Heart right ventricle (tissue), 16 donors: ENCODE data around the gene POU3F1. TPM values are rescaled to one million over a fixed set of nuclear protein-coding genes. Genes with fewer than 3 reads are reported as not detected.

Experiments
- ATAC-seq, 8 donors: fragments of 200-7000 bp; cut with Tn5 transposase; one replicate each; pipeline ENCODE4 v1.9.1; 2020; ENCODE audit warnings: mild to moderate bottlenecking in 8 of 8, moderate library complexity in 8 of 8, moderate number of reproducible peaks in 1 of 8
- DNase-seq, 2 donors: peaks; one replicate each; pipeline ENCODE4 v3.0.0-alpha.2; 2020
- H3K27ac ChIP-seq, 10 donors: fragments of 200-600 bp; sonication (generic) in 2 of 10; one replicate each; pipeline versions ENCODE4 v1.5.0 to v1.8.0; 2020 to 2022; ENCODE audit warnings: mild to moderate bottlenecking in 3 of 10
- H3K27me3 ChIP-seq, 7 donors: fragments of 200-600 bp; one replicate each; pipeline ENCODE4 v1.8.0; 2021 to 2022; ENCODE audit warnings: mild to moderate bottlenecking in 2 of 7
- H3K36me3 ChIP-seq, 9 donors: fragments of 200-600 bp; sonication (generic) in 1 of 9; one replicate each; pipeline versions ENCODE4 v1.5.0 to v1.8.0; 2020 to 2022; ENCODE audit warnings: mild to moderate bottlenecking in 2 of 9
- H3K4me1 ChIP-seq, 9 donors: fragments of 200-600 bp; sonication (generic) in 1 of 9; one replicate each; pipeline versions ENCODE4 v1.5.0 to v1.8.0; 2020 to 2022; ENCODE audit warnings: mild to moderate bottlenecking in 4 of 9
- H3K4me3 ChIP-seq, 10 donors: fragments of 200-600 bp; sonication (generic) in 2 of 10; one replicate each; pipeline versions ENCODE4 v1.5.0 to v1.8.0; 2020 to 2022; ENCODE audit warnings: mild to moderate bottlenecking in 7 of 10, moderate library complexity in 2 of 10
- H3K9me3 ChIP-seq, 11 donors: fragments of 200-600 bp in 10 of 11; sonication (generic) in 2 of 11; one replicate each; pipeline versions ENCODE4 v1.5.0 to v1.8.0; 2013 to 2022; ENCODE audit warnings: mild to moderate bottlenecking in 2 of 11, control low read depth in 1 of 11, moderate library complexity in 1 of 11
- CTCF ChIP-seq, 9 donors: fragments of 200-600 bp; sonication (generic) in 2 of 9; IDR thresholded peaks; one replicate each; pipeline versions ENCODE4 v1.5.0 to v1.8.0; 2021 to 2022; ENCODE audit warnings: antibody characterized with exemption in 9 of 9, mild to moderate bottlenecking in 5 of 9, moderate library complexity in 1 of 9
- WGBS, 2 donors: extraction: QIAGEN DNeasy Blood & Tissue Kit; methylation state at CpG; one replicate each; pipeline ENCODE4 v1.1.7; 2013; ENCODE audit warnings: inconsistent platforms in 1 of 2; 5-methylcytosine and 5-hydroxymethylcytosine counted together
- intact Hi-C, 10 donors: fragments of 100-400 bp; cut with DNase I; formaldehyde crosslinking; loops; one replicate each; pipeline versions ENCODE4 v1.11.1 to v1.14.2; 2022
- polyA plus RNA-seq, 2 donors: library from polyadenylated mRNA; stranded (reverse); fragments of 200-250 nt; gene quantifications; one replicate each; pipeline ENCODE4 v1.2.3, GENCODE V29; 2013
- total RNA-seq, 10 donors: library from RNA; stranded (reverse); fragmentation: NEBNext Ultra II Directional in 3 of 10; extraction: Animal tissue kit (Norgen Biotek cat#: 25700) in 3 of 10; gene quantifications; one replicate each; pipeline versions ENCODE4 v1.2.1 to v1.2.4, GENCODE V29; 2021 to 2023
- donor health status: Arrhythmogenic right ventricular cardiomyopathy.
- donor health status: ischemic (EF 13 %, LVEDD 7.1; RV severe dilation, severe dysfunction).
- donor health status: healthy with polysubstance abuse.
- donor health status: DM: no; HTN: yes; CAD: no.
- donor health status: DM: no; HTN: no; CAD: no.
- donor health status: ischemic (EF 25% LVEDD 6.9; RV normal size, moderate dysfunction).
- donor health status: ischemic (EF 25% LVEDD 5.7; RV mildly dilated, moderate dysfunction).
- donor health status: healthy.
- donor health status: DM: yes; HTN: yes; CAD: no.
- donor health status: Ischemic cardiomyopathy.
- donor health status: ischemic (EF 35%, LVEDD 5.7; RV mildly dilated, moderate dysfunction).
- donor health status: nonischemic (EF 11% LVEDD 7.7; RV severe dilation, severe dysfunction).
- donor health status: DM: yes; HTN: yes; CAD: no.
- donor health status: PGD.
- donor health status: ischemic (EF 29% LVEDD 5.4; RV normal size, mild dysfunction).
- donor health status: nonischemic (EF 23%, LVEDD 6.1; RV moderate dilation, normal function).

POU3F1 gene
- total and polyA plus RNA-seq, 12 donors = 0.03 to 0.22 (median 0.13) TPM; not detected in 9

DNA sequence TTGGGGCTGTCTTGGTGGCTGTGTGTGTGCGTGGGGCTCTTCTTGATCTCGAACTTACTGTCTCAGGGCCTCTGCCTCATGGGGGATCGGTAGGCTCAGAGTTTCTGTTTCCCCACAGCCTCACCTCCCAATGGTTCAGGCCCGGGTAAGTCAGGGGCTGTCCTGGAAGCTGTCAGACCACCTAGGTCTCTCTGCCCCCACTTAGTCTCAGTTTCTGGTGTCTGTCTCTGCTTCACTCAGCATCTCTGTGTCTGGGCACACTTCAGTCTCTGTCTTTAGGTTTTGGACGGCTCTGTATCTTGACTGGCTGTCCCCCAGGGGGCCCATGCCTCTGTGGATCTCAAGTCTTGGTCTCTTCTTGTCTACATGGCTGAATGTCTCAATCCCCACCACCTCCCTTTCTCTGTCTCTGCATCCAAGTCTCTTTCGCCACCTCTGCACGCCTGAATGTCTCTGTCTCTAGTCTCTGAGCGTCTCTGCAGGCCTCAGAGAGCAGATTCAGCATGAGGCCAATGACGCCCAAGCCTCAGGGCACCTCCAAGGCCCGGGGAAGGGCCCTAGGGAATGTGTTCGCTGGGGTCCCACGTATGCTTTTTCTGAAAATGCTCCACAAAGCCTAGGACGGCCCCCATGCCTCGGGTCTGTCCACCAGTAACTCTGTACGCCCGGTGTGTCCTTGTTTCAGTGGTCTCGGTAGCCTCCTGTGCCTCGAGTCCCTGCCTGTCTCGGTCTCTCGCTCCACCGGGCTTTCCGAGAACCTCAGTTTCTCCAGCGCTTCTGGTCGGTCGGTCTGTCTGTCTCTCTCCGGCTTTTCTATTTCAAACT, 42.1 kb downstream of the POU3F1 start:
- peak in 1 of 2 donors; percentile 17 for DNase-seq
- no peak for TF ChIP-seq CTCF (IDR thresholded peaks at IDR 0.05)
- H3K27me3 ChIP-seq = no peaks in the 10 kb centered on the region
- intact Hi-C loops = no loop called here
- H3K36me3 ChIP-seq = no peaks in the 10 kb centered on the region
- 13 to 17% methylated on average over 26 of the region's 26 CpGs for WGBS, 2 donors
- H3K4me1 ChIP-seq = peaks cover 27 to 68% (median 50%) of the 10 kb centered on the region in 9 donors
- no peak for ATAC-seq
- H3K27ac ChIP-seq = peak overlapping the region; percentile 75 to 97 (median 90)
- no peaks in the 10 kb centered on the region for H3K9me3 ChIP-seq
- peak overlapping the region; percentile 51 to 89 (median 70) for H3K4me3 ChIP-seq

DNA sequence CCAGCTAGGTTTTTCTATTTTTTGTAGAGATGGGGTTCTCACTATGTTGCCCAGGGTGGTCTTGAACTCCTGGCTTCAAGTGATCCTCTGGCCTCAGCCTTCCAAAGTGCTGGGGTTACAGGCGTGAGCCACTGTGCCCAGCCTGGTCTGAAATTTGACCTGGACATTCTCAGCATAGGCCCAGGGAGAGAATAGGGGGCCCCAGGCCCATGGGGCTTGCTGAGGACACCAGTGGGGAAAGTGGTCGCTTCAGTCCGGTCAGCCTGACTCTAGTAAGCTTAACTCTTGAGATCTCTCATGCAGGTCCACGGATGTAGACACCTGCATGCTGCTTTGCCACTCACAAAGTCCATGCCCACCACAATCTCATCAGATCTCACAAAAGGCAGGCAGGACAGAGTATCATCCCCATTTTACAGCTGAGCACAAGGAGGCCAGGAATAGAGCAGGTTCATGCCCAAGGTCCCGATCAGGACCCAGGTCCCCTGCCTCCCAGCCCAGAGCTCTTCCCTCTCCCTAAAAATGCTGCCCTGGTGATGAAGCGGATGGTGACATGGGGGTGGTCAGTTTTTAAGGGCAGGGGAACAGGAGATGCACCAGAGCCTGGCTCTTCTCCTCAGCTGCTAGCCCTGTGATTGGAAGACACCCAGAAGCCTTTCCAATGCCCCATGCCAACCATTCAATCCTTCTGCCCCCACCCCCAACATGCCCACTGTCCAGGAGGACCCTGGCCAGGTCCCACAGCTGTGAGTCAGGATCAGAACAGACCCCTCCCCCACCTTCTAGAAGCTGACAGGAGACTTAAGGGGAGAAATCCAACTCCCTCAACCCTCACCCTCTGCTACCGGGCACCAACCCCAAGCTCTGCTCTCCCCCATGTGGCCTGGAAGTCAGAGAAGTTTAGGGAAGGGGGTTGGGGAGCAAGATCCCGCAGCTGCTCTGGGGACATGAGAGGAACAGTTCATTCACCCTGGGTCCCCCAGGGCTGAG, 43.0 kb downstream of the POU3F1 start:
- DNase-seq (no peak), ATAC-seq (no peak)
- peaks cover 0 to 8% (median 3%) of the 10 kb centered on the region in 9 donors for H3K36me3 ChIP-seq
- H3K27me3 ChIP-seq = no peaks in the 10 kb centered on the region
- peak overlapping the region; percentile 51 to 89 (median 70) for H3K4me3 ChIP-seq
- peaks cover 34 to 73% (median 60%) of the 10 kb centered on the region in 9 donors for H3K4me1 ChIP-seq
- no peaks in the 10 kb centered on the region for H3K9me3 ChIP-seq
- no peak for TF ChIP-seq CTCF (IDR thresholded peaks at IDR 0.05)
- peak overlapping the region; percentile 46 to 97 (median 90) for H3K27ac ChIP-seq
- intact Hi-C loops = no loop called here
- WGBS, 2 donors = 66 to 71% methylated on average over 8 of the region's 8 CpGs

- intact Hi-C loops = no loop called here
- peak in 7 of 8 donors; percentile 5 to 45 (median 22) for ATAC-seq
- H3K36me3 ChIP-seq = peaks cover 0 to 27% (median 12%) of the 10 kb centered on the region in 9 donors
Observed at GRCh38 chr1:38000529-38001455, 45.8 kb downstream of the POU3F1 start.

More at GRCh38 chr1:38000529-38001455, 45.8 kb downstream of the POU3F1 start:
- 45 to 60% methylated on average over 13 of the region's 13 CpGs for WGBS, 2 donors
- Histone ChIP-seq H3K4me3 (peak overlapping the region in 7 of 10 donors; percentile 1 to 36 (median 27)), H3K27ac (peak overlapping the region; percentile 77 to 97 (median 94)), H3K4me1 (peaks cover 45 to 93% (median 78%) of the 10 kb centered on the region in 9 donors), H3K9me3 (no peaks in the 10 kb centered on the region), H3K27me3 (no peaks in the 10 kb centered on the region)
- TF ChIP-seq CTCF (IDR thresholded peaks at IDR 0.05) = no peak
- DNase-seq = peak in 1 of 2 donors; percentile 57
